Activated T-helper 17 cell treated with anti-CD3 and anti-CD28 coated beads, Interleukin-2, amount 50 U/mL, for 72 hours (primary cell): Measurements from ENCODE around the gene TDRD3. TPM values are rescaled to one million over a fixed set of nuclear protein-coding genes. Genes with fewer than 3 reads are reported as not detected.

ENCODE experiments used
- ATAC-seq: fragments of 150-1000 bp; cut with Tn5 transposase; replicated peaks from 2 replicates; pipeline ENCODE4 v1.10.0; 2021; ENCODE audit warnings: mild to moderate bottlenecking, moderate library complexity
- H3K27ac Mint-ChIP-seq: one replicate; pipeline ENCODE4 v1.8.0; 2022; ENCODE audit warnings: mixed read lengths
- H3K27me3 Mint-ChIP-seq: one replicate; pipeline ENCODE4 v1.8.0; 2022; ENCODE audit warnings: mixed read lengths
- H3K36me3 Mint-ChIP-seq: one replicate; pipeline ENCODE4 v1.8.0; 2022; ENCODE audit warnings: low read depth, mild to moderate bottlenecking, mixed read lengths
- H3K4me1 Mint-ChIP-seq: one replicate; pipeline ENCODE4 v1.8.0; 2022; ENCODE audit warnings: mixed read lengths
- H3K4me3 Mint-ChIP-seq: one replicate; pipeline ENCODE4 v1.8.0; 2022; ENCODE audit warnings: mild to moderate bottlenecking, mixed read lengths
- H3K9me3 Mint-ChIP-seq: one replicate; pipeline ENCODE4 v1.8.0; 2022; ENCODE audit warnings: mixed read lengths
- total RNA-seq, 2 donors: library from RNA; stranded (reverse); gene quantifications; one replicate each; pipeline ENCODE4 v1.2.3, GENCODE V29; 2022

The TDRD3 gene
- total RNA-seq, 2 donors from 2014 or later: 16.7 to 17.3 TPM

DNA sequence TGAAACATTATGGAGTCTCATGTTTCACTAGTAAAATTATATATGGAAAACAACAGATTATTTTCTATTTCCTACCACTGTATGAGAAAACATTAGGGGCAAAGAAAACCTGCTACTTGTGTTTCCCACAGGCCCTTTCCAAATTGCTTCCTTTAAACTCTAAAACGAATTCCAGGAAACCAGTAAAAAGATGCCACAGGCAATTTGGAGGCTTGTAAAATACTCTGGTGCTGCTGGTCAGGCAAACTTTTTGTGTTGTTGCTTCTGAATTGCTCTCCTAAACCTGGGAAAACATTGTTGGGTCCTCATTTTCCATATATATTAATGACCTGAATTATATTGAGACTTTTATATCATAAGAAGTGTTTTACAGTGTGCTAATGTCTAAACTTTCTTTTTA is 141.5 kb downstream of the TDRD3 start:
- no peak overlapping the region for H3K4me3 Mint-ChIP-seq
- no peaks in the 10 kb centered on the region for H3K27me3 Mint-ChIP-seq
- H3K27ac Mint-ChIP-seq: no peak overlapping the region

DNA sequence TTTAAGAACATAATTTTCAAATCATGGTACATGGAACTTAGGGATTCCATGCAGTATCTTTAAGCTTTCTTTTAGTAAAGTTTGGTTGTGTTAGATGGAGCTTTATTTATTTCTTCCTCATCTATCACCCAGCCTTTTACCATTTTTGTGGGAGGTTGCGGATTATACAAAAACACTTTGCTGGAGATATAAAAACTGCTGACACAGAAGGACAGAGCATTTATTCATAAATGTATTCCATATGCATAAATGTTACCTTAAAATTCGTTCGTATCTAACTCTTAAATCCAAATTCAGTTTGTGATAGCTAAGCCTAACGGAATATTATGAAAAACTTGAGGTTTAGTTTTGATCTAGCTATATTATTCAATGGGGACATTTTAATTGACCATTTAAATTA is 143.3 kb downstream of the TDRD3 start:
- no peak for ATAC-seq
- Mint-ChIP-seq H3K36me3 (peaks cover 21% of the 10 kb centered on the region), H3K27me3 (no peaks in the 10 kb centered on the region), H3K27ac (no peak overlapping the region), H3K4me1 (no peaks in the 10 kb centered on the region), H3K4me3 (no peak overlapping the region), H3K9me3 (no peaks in the 10 kb centered on the region)

More for the DNA sequence above, 141.5 kb downstream of the TDRD3 start:
- Mint-ChIP-seq H3K4me1 (no peaks in the 10 kb centered on the region), H3K9me3 (no peaks in the 10 kb centered on the region), H3K36me3 (peaks cover 21% of the 10 kb centered on the region)
- no peak for ATAC-seq

DNA sequence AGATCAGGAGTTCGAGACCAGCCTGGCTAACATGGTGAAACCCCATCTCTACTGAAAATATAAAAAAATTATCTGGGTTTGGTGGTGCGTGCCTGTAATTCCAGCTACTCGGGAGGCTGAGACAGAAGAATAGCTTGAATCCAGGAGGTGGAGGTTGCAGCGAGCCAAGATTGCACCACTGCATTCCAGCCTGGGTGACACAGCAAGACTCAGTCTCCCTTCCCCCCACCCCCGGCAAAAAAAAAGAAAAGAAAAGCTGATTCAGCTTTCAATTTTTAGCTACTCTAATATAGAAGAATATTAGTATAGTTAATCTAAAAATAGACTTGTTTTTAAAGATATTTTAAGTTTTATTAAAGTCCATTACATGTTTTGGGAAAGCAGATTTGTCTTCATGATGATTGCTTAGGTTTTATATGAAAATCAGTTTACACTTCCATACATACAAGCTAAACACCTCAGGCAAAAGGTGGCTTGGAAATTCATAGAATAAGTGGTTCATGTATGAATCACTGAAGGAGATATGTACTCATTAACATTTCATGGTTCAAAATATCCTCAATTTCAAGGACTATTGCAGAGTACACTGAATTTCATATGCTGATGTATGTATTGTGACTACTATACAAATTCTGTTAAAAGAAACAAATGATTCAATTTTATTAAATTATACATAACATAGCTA is 165.2 kb downstream of the TDRD3 start:
- no peak overlapping the region for H3K4me3 Mint-ChIP-seq
- no peak for ATAC-seq
- H3K27ac Mint-ChIP-seq: no peak overlapping the region
- peaks cover 23% of the 10 kb centered on the region for H3K36me3 Mint-ChIP-seq
- H3K27me3 Mint-ChIP-seq: no peaks in the 10 kb centered on the region
- no peaks in the 10 kb centered on the region for H3K4me1 Mint-ChIP-seq
- H3K9me3 Mint-ChIP-seq: no peaks in the 10 kb centered on the region

GRCh38 chr13:60571571-60571970 is 174.6 kb downstream of the TDRD3 start:
- H3K4me3 Mint-ChIP-seq: no peak overlapping the region
- peaks cover 63% of the 10 kb centered on the region for H3K36me3 Mint-ChIP-seq
- no peak overlapping the region for H3K27ac Mint-ChIP-seq
- H3K27me3 Mint-ChIP-seq: no peaks in the 10 kb centered on the region
- no peak for ATAC-seq
- no peaks in the 10 kb centered on the region for H3K9me3 Mint-ChIP-seq
- H3K4me1 Mint-ChIP-seq: no peaks in the 10 kb centered on the region

DNA sequence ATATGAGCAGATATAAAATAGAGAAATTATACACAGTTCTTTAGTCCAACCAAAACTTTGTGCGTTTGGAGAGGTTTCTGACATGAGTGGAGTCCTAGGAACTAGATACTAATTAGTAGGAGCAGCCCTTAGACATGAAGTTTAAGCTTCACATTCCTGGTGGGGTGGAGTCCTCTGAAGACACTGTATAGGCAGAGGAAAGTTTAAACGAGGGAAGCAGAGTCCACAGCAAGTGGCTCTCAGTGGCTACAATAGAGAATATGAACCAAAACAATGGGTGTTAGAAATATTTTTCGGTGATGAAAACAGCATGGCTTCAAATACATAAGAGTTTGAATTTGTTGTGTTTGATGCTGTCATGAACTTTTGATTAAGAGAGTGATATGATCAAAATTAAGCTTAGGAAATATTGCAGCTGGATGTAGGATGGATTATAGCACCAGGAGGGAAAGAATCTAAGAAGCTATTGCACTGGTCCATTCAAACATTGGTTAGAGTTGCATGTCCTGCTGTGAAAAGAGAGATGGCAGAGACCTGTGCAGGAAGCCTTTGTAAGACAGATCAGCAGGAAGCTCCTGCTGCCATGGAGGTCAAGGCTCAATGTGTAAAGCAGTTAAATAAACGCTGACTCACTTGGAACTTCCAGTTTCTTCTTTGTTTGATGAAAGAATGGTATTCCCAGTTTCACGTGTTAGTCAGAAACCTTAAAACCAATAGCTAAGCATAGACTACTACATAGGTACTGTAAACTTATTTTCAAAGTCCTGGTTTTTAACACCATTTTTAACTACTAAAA is 175.2 kb downstream of the TDRD3 start:
- H3K27me3 Mint-ChIP-seq: no peaks in the 10 kb centered on the region
- peaks cover 57% of the 10 kb centered on the region for H3K36me3 Mint-ChIP-seq
- H3K9me3 Mint-ChIP-seq: no peaks in the 10 kb centered on the region
- H3K4me3 Mint-ChIP-seq: no peak overlapping the region
- H3K4me1 Mint-ChIP-seq: no peaks in the 10 kb centered on the region
- no peak overlapping the region for H3K27ac Mint-ChIP-seq
- ATAC-seq: no peak

GRCh38 chr13:60572855-60573254 is 175.8 kb downstream of the TDRD3 start:
- no peak overlapping the region for H3K27ac Mint-ChIP-seq
- no peak for ATAC-seq

DNA sequence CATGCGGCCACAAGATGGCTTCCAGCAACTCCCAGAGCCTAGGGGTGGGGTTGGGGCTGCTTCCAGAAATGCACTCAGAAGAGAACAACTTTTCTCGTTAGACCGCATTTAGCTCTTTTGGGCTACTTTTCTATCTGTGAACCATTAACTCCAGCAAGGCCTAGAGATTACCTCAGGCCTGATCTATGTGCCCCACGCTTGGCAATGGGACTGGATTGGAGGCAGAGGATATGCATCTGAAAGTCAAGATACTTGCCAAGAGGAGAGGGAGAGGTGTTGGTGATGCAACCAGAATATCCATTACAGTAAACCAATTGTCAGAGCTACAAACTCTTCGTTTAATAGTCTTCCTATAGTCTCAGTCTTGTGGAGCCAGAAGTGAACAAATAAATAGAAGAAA is 177.7 kb downstream of the TDRD3 start:
- H3K4me1 Mint-ChIP-seq: no peaks in the 10 kb centered on the region

More at GRCh38 chr13:60572855-60573254, 175.8 kb downstream of the TDRD3 start:
- H3K4me1 Mint-ChIP-seq: no peaks in the 10 kb centered on the region
- H3K4me3 Mint-ChIP-seq: no peak overlapping the region
- H3K9me3 Mint-ChIP-seq: no peaks in the 10 kb centered on the region
- H3K27me3 Mint-ChIP-seq: no peaks in the 10 kb centered on the region
- H3K36me3 Mint-ChIP-seq: peaks cover 52% of the 10 kb centered on the region

GRCh38 chr13:60575142-60575541 is 178.1 kb downstream of the TDRD3 start:
- H3K27ac Mint-ChIP-seq: no peak overlapping the region
- no peaks in the 10 kb centered on the region for H3K27me3 Mint-ChIP-seq
- no peak for ATAC-seq
- no peak overlapping the region for H3K4me3 Mint-ChIP-seq
- no peaks in the 10 kb centered on the region for H3K4me1 Mint-ChIP-seq
- peaks cover 29% of the 10 kb centered on the region for H3K36me3 Mint-ChIP-seq
- H3K9me3 Mint-ChIP-seq: no peaks in the 10 kb centered on the region

More for the DNA sequence above, 177.7 kb downstream of the TDRD3 start:
- H3K36me3 Mint-ChIP-seq: peaks cover 33% of the 10 kb centered on the region
- H3K27me3 Mint-ChIP-seq: no peaks in the 10 kb centered on the region
- H3K9me3 Mint-ChIP-seq: no peaks in the 10 kb centered on the region
- H3K4me3 Mint-ChIP-seq: no peak overlapping the region
- no peak overlapping the region for H3K27ac Mint-ChIP-seq
- ATAC-seq: no peak

DNA sequence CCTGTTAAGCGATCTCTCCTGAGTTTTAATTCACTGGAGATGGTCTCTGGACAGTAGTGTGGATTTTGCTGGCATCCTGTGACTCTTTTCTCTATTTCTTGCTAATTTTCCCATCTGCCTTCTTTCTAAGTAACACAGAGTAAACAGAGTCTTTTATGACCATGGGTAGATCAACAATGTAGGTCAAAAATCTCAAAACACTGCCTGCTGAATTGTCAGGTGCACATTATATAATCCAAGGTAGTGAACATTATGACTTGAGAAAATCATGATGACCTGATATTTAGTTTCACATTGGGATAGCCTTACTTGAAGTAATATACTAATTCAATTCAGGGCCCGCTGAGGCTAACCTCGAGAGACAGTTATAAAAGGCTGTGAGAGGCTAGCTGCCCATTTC is 180.7 kb downstream of the TDRD3 start:
- ATAC-seq: no peak
- no peaks in the 10 kb centered on the region for H3K27me3 Mint-ChIP-seq
- H3K27ac Mint-ChIP-seq: no peak overlapping the region
- no peak overlapping the region for H3K4me3 Mint-ChIP-seq
- H3K36me3 Mint-ChIP-seq: peaks cover 13% of the 10 kb centered on the region
- H3K4me1 Mint-ChIP-seq: no peaks in the 10 kb centered on the region
- H3K9me3 Mint-ChIP-seq: no peaks in the 10 kb centered on the region

GRCh38 chr13:60583196-60583888 is 186.3 kb downstream of the TDRD3 start:
- no peak for ATAC-seq
- H3K27me3 Mint-ChIP-seq: peaks cover 7% of the 10 kb centered on the region
- no peak overlapping the region for H3K4me3 Mint-ChIP-seq
- H3K27ac Mint-ChIP-seq: no peak overlapping the region
- H3K4me1 Mint-ChIP-seq: peaks cover 6% of the 10 kb centered on the region
- no peaks in the 10 kb centered on the region for H3K9me3 Mint-ChIP-seq
- H3K36me3 Mint-ChIP-seq: no peaks in the 10 kb centered on the region

- Mint-ChIP-seq H3K27ac (peak overlapping the region; percentile 73), H3K4me1 (peaks cover 6% of the 10 kb centered on the region), H3K9me3 (no peaks in the 10 kb centered on the region), H3K27me3 (peaks cover 7% of the 10 kb centered on the region), H3K4me3 (peak overlapping the region; percentile 23), H3K36me3 (no peaks in the 10 kb centered on the region)
- peak; percentile 85 for ATAC-seq
These were observed 187.1 kb downstream of the TDRD3 start for GRCh38 chr13:60583911-60584753.

- no peaks in the 10 kb centered on the region for H3K36me3 Mint-ChIP-seq
- no peaks in the 10 kb centered on the region for H3K9me3 Mint-ChIP-seq
- peaks cover 7% of the 10 kb centered on the region for H3K27me3 Mint-ChIP-seq
These were observed 188.0 kb downstream of the TDRD3 start for GRCh38 chr13:60584976-60585375.

DNA sequence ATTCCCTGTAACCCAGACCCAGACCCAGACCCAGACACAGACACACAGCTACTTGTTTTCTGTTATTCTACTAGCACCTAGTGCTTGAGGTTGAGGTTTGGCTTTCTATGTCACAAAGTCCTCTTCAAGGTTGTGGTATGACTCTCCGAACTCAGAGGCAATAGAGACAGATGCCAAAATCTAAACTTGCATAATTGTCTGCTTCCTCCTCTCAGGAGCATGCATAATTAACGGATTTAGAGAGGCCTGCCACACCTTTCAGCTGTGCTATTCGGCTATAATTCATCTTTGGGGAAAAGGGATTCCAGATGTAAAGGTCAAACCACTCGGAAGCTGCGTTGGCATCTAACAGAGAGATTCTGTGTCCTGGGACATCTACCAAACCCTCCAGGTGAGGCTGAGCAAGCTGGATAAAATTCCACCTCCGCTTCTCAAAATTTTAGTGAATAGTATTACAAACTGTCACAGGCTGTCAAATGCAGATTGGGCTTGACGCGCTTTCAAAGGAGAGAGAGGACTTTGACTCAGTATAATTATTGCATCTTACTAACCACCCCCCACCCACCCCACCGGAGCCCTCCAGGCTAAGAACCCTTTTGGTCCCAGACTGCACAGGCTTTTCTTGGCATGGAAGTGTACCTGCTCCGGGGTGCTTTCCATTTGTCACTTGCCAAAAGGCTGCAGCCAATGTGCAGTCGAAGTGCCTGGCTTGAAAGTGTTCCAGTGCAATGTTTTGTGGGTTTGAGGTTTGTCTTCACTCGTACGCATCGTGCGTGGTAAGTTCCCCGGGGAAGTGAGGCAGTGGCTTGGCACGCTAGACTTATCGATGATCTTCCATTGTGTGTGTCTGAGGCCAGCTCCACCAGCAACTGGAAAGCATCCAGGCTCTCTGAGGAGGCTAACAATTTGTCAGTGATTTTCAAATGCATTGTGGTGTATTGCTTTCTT is 194.1 kb downstream of the TDRD3 start:
- H3K36me3 Mint-ChIP-seq: no peaks in the 10 kb centered on the region
- no peaks in the 10 kb centered on the region for H3K9me3 Mint-ChIP-seq
- no peak for ATAC-seq
- no peak overlapping the region for H3K27ac Mint-ChIP-seq
- H3K27me3 Mint-ChIP-seq: peaks cover 3% of the 10 kb centered on the region
- H3K4me3 Mint-ChIP-seq: no peak overlapping the region
- no peaks in the 10 kb centered on the region for H3K4me1 Mint-ChIP-seq

More at GRCh38 chr13:60584976-60585375, 188.0 kb downstream of the TDRD3 start:
- no peak for ATAC-seq
- Mint-ChIP-seq H3K4me3 (peak overlapping the region; percentile 23), H3K4me1 (peaks cover 6% of the 10 kb centered on the region), H3K27ac (no peak overlapping the region)
